ENCODE results near the gene GOLGA8T.
"Not testable (repeated sequence)": the region's sequence is repeated elsewhere in the genome, so short reads cannot be mapped to it uniquely, and the experiment has no call there.

- not testable (repeated sequence) for TF ChIP-seq MXI1 (IDR thresholded peaks at IDR 0.05; ENCODE audit: low read depth, low read length); TCF12 (IDR thresholded peaks at IDR 0.05); POLR2AphosphoS5 (IDR thresholded peaks at IDR 0.05; ENCODE audit: low read depth, low read length); MAX (IDR thresholded peaks at IDR 0.05; ENCODE audit: low read depth); CTCF (IDR thresholded peaks at IDR 0.05); SMC3 (IDR thresholded peaks at IDR 0.05; ENCODE audit: low read depth, low read length); FOXJ3 (CRISPR knock-in tag; IDR thresholded peaks at IDR 0.05); REST (IDR thresholded peaks at IDR 0.05; ENCODE audit: low read depth, low read length); FOXM1 (IDR thresholded peaks at IDR 0.05; ENCODE audit: low read depth); IRF3 (IDR thresholded peaks at IDR 0.05; ENCODE audit: low read depth, low read length); EP300 (IDR thresholded peaks at IDR 0.05; ENCODE audit: borderline replicate concordance in 1 of 2, low read depth in 1 of 2, low read length in 1 of 2); TAF1 (IDR thresholded peaks at IDR 0.05; ENCODE audit: borderline replicate concordance, low read depth, low read length)
Measured at GRCh38 chr15:30167403-30167802, 32.6 kb downstream of the GOLGA8T start.

Data from SK-N-SH (cell line).